ENCODE results near the gene PML.
A peak's percentile ranks its signal among the peaks of the same experiment; 100 is the strongest.
"Not testable (repeated sequence)": the region's sequence is repeated elsewhere in the genome, so short reads cannot be mapped to it uniquely, and the experiment has no call there.

PML gene

DNA sequence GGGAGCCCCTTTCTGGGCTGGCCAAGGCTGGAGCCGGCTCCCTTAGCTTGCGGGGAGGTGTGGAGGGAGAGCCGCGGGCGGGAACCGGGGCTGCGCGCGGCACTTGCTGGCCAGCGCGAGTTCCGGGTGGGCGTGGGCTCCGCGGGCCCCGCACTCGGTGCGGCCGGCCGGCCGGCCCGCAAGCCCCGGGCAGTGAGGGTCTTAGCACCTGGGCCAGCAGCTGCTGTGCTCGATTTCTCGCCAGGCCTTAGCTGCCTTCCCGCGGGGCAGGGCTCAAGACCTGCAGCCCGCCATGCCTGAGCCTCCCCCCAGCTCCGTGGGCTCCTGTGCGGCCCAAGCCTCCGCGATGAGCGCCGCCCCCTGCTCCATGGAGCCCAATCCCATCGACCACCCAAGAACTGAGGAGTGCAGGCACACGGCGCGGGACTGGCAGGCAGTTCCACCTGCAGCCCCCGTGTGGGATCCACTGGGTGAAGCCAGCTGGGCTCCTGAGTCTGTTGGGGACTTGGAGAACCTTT, 20.8 kb upstream of the PML start:
- H3K4me1 ChIP-seq (ENCODE audit: control insufficient read depth in 1 of 2, insufficient read depth in 2 of 2, low read length in 2 of 2), result peaks cover 8 to 12% of the 10 kb centered on the region in 2 donors
- H3K27ac ChIP-seq (ENCODE audit: low read depth, low read length); H3K9ac ChIP-seq (ENCODE audit: low read depth in 1 of 2, low read length in 2 of 2); H3K4me3 ChIP-seq (ENCODE audit: low read depth in 1 of 2, low read length in 2 of 2); H3K36me3 ChIP-seq (ENCODE audit: control insufficient read depth in 1 of 2, insufficient read depth in 2 of 2, low read length in 2 of 2); H3K27me3 ChIP-seq (ENCODE audit: control insufficient read depth in 1 of 2, insufficient read depth in 2 of 2, low read length in 2 of 2); H3K9me3 ChIP-seq (ENCODE audit: control insufficient read depth in 1 of 2, low read length in 2 of 2): not testable (repeated sequence)

DNA sequence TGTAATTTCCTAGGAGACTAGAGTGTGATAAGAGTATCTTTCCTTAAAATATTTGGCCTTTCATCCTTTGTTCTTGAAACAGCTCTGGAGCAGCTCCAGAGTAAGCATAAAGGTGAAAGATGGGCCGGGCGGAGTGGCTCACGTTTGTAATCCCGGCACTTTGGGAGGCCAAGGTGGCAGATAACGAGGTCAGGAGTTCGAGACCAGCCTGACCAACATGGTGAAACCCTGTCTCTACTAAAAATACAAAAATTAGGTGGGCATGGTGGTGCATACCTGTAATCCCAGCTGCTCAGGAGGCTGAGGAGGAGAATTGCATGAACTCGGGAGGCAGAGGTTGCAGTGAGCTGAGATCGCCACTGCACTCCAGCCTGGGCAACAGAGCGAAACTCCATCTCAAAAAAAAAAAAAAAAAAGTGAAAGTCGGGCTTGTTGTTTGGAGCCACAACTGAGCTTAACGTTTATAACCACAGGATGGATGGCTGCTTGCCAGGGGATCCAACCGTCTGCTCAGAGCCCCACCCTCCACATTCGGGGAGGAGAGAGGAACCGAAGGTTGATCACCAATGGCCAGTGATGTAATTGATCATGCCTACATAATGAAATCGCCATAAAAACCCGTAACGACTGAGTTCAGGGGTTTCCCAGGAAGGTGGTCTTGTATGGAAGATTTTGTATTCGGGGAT, 18.9 kb upstream of the PML start:
- H3K9ac ChIP-seq (ENCODE audit: low read depth in 1 of 2, low read length in 2 of 2); H3K36me3 ChIP-seq (ENCODE audit: control insufficient read depth in 1 of 2, insufficient read depth in 2 of 2, low read length in 2 of 2); H3K9me3 ChIP-seq (ENCODE audit: control insufficient read depth in 1 of 2, low read length in 2 of 2); H3K4me3 ChIP-seq (ENCODE audit: low read depth in 1 of 2, low read length in 2 of 2); H3K27ac ChIP-seq (ENCODE audit: low read depth, low read length); H3K27me3 ChIP-seq (ENCODE audit: control insufficient read depth in 1 of 2, insufficient read depth in 2 of 2, low read length in 2 of 2): not testable (repeated sequence)
- peaks cover 8 to 12% of the 10 kb centered on the region in 2 donors for H3K4me1 ChIP-seq (ENCODE audit: control insufficient read depth in 1 of 2, insufficient read depth in 2 of 2, low read length in 2 of 2)

DNA sequence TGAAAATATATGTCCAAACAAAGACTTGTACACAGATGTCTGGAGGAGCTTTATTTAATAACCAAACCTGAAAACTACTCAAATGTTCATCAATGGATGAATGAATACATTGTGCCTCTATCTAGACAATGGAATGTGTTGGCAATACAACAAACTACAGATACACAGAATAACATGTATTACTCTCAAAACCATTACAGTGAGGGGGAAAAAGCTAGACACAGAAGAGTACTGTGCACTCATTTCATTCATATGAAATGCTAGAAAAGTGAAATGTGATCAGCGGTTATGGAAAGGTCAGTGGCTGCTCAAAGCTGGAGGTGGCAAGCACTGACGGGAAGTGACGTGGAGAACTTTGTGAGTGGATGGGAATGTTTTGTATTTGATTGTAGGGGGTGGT, 15.6 kb upstream of the PML start:
- H3K9ac ChIP-seq (ENCODE audit: low read depth in 1 of 2, low read length in 2 of 2), result no peak overlapping the region
- no peak overlapping the region for H3K27ac ChIP-seq (ENCODE audit: low read depth, low read length)
- no peaks in the 10 kb centered on the region for H3K36me3 ChIP-seq (ENCODE audit: control insufficient read depth in 1 of 2, insufficient read depth in 2 of 2, low read length in 2 of 2)
- H3K4me1 ChIP-seq (ENCODE audit: control insufficient read depth in 1 of 2, insufficient read depth in 2 of 2, low read length in 2 of 2), result peaks cover 18 to 26% of the 10 kb centered on the region in 2 donors
- no peaks in the 10 kb centered on the region for H3K9me3 ChIP-seq (ENCODE audit: control insufficient read depth in 1 of 2, low read length in 2 of 2)
- H3K4me3 ChIP-seq (ENCODE audit: low read depth in 1 of 2, low read length in 2 of 2), result no peak overlapping the region
- H3K27me3 ChIP-seq (ENCODE audit: control insufficient read depth in 1 of 2, insufficient read depth in 2 of 2, low read length in 2 of 2), result peaks cover 0 to 9% of the 10 kb centered on the region in 2 donors

DNA sequence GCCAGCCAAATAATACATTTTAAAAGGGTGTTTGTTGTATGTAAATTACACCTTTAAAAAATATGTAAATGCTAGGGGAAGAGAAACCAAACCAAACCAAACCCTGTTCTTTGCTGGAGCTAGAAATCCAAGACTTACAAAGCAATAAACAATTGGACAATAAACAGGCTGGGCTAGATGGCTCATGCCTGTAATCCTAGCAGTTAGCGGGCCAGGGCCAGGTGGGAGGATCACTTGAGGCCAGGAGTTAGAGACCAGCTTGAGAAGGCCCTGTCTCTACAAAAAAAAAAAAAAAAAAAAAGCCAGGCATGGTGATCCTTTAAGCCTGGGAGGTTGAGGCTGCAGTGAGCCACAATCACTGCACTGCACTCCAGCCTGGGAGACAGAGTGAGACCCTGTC, 14.9 kb upstream of the PML start:
- H3K27me3 ChIP-seq (ENCODE audit: control insufficient read depth in 1 of 2, insufficient read depth in 2 of 2, low read length in 2 of 2), result peaks cover 0 to 9% of the 10 kb centered on the region in 2 donors
- peaks cover 22 to 26% of the 10 kb centered on the region in 2 donors for H3K4me1 ChIP-seq (ENCODE audit: control insufficient read depth in 1 of 2, insufficient read depth in 2 of 2, low read length in 2 of 2)
- H3K36me3 ChIP-seq (ENCODE audit: control insufficient read depth in 1 of 2, insufficient read depth in 2 of 2, low read length in 2 of 2), result peaks cover 0 to 4% of the 10 kb centered on the region in 2 donors
- no peaks in the 10 kb centered on the region for H3K9me3 ChIP-seq (ENCODE audit: control insufficient read depth in 1 of 2, low read length in 2 of 2)
- no peak overlapping the region for H3K27ac ChIP-seq (ENCODE audit: low read depth, low read length)
- H3K9ac ChIP-seq (ENCODE audit: low read depth in 1 of 2, low read length in 2 of 2), result no peak overlapping the region
- H3K4me3 ChIP-seq (ENCODE audit: low read depth in 1 of 2, low read length in 2 of 2), result no peak overlapping the region

DNA sequence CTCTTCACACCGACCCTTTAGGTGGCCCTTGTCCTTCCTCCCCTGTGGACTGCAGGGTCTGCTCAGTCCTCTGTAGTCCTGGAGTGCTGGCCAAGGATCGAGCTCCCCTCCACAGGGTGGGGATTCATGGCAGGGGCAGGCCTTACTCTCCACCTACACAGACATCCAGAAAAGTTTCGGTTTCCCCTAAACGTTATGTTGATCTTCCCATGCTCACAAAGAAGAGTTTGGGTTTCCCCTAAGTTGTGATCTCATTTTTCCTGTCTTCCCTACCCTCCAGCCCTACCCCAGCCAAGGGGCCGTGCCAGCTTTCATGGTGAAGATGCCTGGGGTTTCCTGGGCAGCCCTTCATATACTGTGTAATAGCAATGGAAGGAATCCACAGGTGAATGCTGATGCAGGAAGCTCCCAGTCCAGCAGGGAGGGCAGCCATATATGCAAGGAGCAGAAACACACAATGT, 12.7 kb upstream of the PML start:
- H3K27me3 ChIP-seq (ENCODE audit: control insufficient read depth in 1 of 2, insufficient read depth in 2 of 2, low read length in 2 of 2), result no peaks in the 10 kb centered on the region
- peaks cover 0 to 4% of the 10 kb centered on the region in 2 donors for H3K36me3 ChIP-seq (ENCODE audit: control insufficient read depth in 1 of 2, insufficient read depth in 2 of 2, low read length in 2 of 2)
- H3K4me3 ChIP-seq (ENCODE audit: low read depth in 1 of 2, low read length in 2 of 2), result no peak overlapping the region
- peak overlapping the region; percentile 46 for H3K27ac ChIP-seq (ENCODE audit: low read depth, low read length)
- peaks cover 31 to 32% of the 10 kb centered on the region in 2 donors for H3K4me1 ChIP-seq (ENCODE audit: control insufficient read depth in 1 of 2, insufficient read depth in 2 of 2, low read length in 2 of 2)
- H3K9ac ChIP-seq (ENCODE audit: low read depth in 1 of 2, low read length in 2 of 2), result no peak overlapping the region
- H3K9me3 ChIP-seq (ENCODE audit: control insufficient read depth in 1 of 2, low read length in 2 of 2), result no peaks in the 10 kb centered on the region

DNA sequence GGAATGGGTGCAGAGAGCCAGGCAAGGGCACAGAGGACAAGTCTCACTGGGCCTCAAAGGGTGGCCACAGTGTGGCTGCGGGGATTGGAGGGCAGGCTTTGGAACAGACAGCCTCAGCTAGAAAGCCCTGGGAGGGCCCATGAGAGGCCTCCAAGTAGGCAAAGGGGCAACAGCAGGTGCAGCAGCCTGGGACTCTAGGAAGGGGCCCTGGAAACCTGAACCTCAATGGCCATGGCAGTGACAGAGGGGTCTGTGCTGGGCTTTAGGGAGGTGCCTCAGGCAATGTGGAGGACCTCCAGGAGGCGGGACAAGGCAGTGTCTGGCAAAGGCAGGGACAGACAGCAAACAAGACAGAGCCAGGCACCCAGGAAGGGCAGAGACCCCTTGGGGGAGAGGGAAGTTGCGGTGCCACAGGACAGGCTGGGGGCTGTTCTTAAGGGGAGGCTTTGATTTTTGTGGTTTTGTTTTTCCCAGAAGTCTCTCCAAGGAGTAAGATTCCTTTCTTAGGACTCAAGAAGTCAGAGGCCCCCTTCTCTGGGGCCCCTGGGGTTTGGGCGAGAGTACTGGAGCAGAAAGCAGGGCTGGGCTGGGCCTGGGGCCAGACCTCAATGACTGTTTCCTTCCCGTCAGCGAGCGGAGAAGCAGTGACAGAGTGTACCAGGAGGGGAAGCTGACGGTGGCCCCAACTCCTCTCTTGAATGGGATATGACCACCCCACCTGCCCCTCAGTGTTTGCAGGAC, 12.1 kb upstream of the PML start:
- Histone ChIP-seq H3K4me1 (ENCODE audit: control insufficient read depth in 1 of 2, insufficient read depth in 2 of 2, low read length in 2 of 2) (peaks cover 33 to 36% of the 10 kb centered on the region in 2 donors), H3K27me3 (ENCODE audit: control insufficient read depth in 1 of 2, insufficient read depth in 2 of 2, low read length in 2 of 2) (no peaks in the 10 kb centered on the region), H3K9me3 (ENCODE audit: control insufficient read depth in 1 of 2, low read length in 2 of 2) (no peaks in the 10 kb centered on the region), H3K27ac (ENCODE audit: low read depth, low read length) (peak overlapping the region; percentile 46), H3K9ac (ENCODE audit: low read depth in 1 of 2, low read length in 2 of 2) (no peak overlapping the region), H3K36me3 (ENCODE audit: control insufficient read depth in 1 of 2, insufficient read depth in 2 of 2, low read length in 2 of 2) (peaks cover 0 to 4% of the 10 kb centered on the region in 2 donors), H3K4me3 (ENCODE audit: low read depth in 1 of 2, low read length in 2 of 2) (no peak overlapping the region)

DNA sequence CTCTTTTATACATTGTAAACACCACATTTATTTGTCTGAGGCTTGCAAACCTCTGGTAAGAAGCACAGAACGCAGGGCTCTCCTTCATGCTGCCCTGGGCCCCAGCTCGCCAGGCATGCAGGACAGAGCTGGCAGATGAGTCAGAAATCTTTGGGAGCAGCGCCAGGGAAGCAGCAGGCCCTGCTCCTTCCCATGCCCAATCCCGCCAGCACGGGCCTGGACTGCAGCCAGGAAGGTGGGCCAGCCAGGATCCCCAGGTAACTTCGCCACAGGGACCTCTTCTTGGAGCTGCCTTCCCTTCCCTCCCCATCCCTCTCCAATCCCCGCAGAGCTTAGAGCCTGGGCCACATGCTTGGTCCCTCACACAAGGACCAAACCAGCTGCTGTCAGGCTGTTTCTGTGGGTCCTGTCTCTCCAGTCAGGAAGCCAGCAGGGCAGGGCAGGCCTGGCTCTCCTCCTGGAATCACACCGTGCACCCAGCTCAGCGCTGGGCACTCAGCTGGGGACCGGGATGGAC, 11.2 kb upstream of the PML start:
- peaks cover 0 to 4% of the 10 kb centered on the region in 2 donors for H3K36me3 ChIP-seq (ENCODE audit: control insufficient read depth in 1 of 2, insufficient read depth in 2 of 2, low read length in 2 of 2)
- no peaks in the 10 kb centered on the region for H3K9me3 ChIP-seq (ENCODE audit: control insufficient read depth in 1 of 2, low read length in 2 of 2)
- H3K4me3 ChIP-seq (ENCODE audit: low read depth in 1 of 2, low read length in 2 of 2), result no peak overlapping the region
- H3K9ac ChIP-seq (ENCODE audit: low read depth in 1 of 2, low read length in 2 of 2), result no peak overlapping the region
- H3K27me3 ChIP-seq (ENCODE audit: control insufficient read depth in 1 of 2, insufficient read depth in 2 of 2, low read length in 2 of 2), result no peaks in the 10 kb centered on the region
- H3K27ac ChIP-seq (ENCODE audit: low read depth, low read length), result peak overlapping the region; percentile 35
- peaks cover 40 to 42% of the 10 kb centered on the region in 2 donors for H3K4me1 ChIP-seq (ENCODE audit: control insufficient read depth in 1 of 2, insufficient read depth in 2 of 2, low read length in 2 of 2)

DNA sequence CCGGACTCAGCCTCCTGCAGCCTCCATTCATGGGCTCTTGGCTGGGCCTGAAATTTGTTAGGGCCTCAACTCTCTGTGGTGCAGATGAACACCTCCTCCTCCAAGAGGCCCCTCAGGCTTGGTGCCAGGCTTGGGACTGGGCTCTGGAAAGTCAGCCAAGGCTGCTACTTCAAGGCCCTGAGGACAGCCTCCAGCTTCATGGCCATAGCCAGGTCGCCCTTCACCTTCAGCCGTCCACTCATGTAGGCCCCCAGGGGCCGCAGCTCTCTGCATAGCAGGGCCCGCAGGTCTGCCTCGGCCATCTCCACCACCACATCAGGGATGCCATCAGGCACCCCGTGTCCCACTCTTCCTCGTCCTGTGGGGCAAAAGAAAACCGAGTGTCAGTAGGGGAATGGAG, 10.7 kb upstream of the PML start:
- Histone ChIP-seq H3K9me3 (ENCODE audit: control insufficient read depth in 1 of 2, low read length in 2 of 2) (no peaks in the 10 kb centered on the region), H3K9ac (ENCODE audit: low read depth in 1 of 2, low read length in 2 of 2) (no peak overlapping the region), H3K27me3 (ENCODE audit: control insufficient read depth in 1 of 2, insufficient read depth in 2 of 2, low read length in 2 of 2) (no peaks in the 10 kb centered on the region), H3K4me3 (ENCODE audit: low read depth in 1 of 2, low read length in 2 of 2) (no peak overlapping the region), H3K27ac (ENCODE audit: low read depth, low read length) (no peak overlapping the region), H3K36me3 (ENCODE audit: control insufficient read depth in 1 of 2, insufficient read depth in 2 of 2, low read length in 2 of 2) (peaks cover 0 to 4% of the 10 kb centered on the region in 2 donors), H3K4me1 (ENCODE audit: control insufficient read depth in 1 of 2, insufficient read depth in 2 of 2, low read length in 2 of 2) (peaks cover 44 to 47% of the 10 kb centered on the region in 2 donors)

DNA sequence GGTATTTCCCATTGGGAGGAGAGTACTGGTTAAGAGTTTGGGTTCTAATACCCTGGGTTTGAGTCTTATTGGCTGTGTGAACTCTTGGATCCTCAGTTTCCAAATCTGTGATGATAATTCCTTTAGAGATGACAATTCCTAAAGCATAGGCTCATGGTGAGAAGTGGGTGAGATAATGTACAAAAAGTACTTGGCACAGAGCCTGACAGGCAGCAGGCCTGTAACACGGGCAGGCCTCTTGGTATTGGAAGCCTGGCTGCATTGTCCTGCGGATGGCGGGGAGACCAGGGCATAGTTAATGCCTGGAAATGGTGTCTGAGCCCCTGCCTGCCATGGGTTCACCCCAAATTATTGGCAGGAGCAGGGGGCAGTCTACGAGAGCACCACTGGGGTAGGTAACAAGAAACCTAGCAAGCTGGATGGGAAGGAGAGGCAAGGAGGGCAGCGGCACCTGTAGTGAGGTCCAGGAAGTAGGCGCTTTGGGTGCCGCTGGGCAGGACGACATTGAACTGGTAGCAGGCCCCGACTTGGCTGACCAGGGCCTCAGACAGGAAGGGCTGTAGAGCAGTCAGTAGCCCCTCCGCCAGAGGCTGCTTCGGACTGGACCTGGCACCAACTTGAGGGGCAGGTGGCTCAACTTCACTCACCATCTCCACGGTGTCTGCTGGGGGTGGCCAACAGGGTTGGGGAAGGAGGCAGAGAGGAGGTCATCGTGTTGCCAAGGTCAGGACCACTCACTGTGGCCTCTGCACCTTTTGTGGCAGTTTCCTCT, 10.1 kb upstream of the PML start:
- Histone ChIP-seq H3K4me3 (ENCODE audit: low read depth in 1 of 2, low read length in 2 of 2) (no peak overlapping the region), H3K27me3 (ENCODE audit: control insufficient read depth in 1 of 2, insufficient read depth in 2 of 2, low read length in 2 of 2) (no peaks in the 10 kb centered on the region), H3K36me3 (ENCODE audit: control insufficient read depth in 1 of 2, insufficient read depth in 2 of 2, low read length in 2 of 2) (peaks cover 0 to 4% of the 10 kb centered on the region in 2 donors), H3K4me1 (ENCODE audit: control insufficient read depth in 1 of 2, insufficient read depth in 2 of 2, low read length in 2 of 2) (peaks cover 50 to 53% of the 10 kb centered on the region in 2 donors), H3K9ac (ENCODE audit: low read depth in 1 of 2, low read length in 2 of 2) (no peak overlapping the region), H3K9me3 (ENCODE audit: control insufficient read depth in 1 of 2, low read length in 2 of 2) (no peaks in the 10 kb centered on the region), H3K27ac (ENCODE audit: low read depth, low read length) (no peak overlapping the region)

Data from duodenal mucosa (tissue), 2 donors.